IMR-90 (cell line): Measurements from ENCODE around the gene GNAT1. TPM values are rescaled to one million over a fixed set of nuclear protein-coding genes. Genes with fewer than 3 reads are reported as not detected.
A peak's percentile ranks its signal among the peaks of the same experiment; 100 is the strongest.

Experiments
- ATAC-seq: fragments of 200-7000 bp; cut with Tn5 transposase; 2 replicates; pipeline ENCODE4 v1.9.1; 2020; ENCODE audit warnings: low read depth, mild to moderate bottlenecking, moderate library complexity
- BruUV-seq: library from RNA; stranded (reverse); fragments of 400-500 nt; replicated peaks from 2 replicates; lab custom pipeline; 2021; lab: Mats Ljungman, UMichigan
- CTCF ChIA-PET: fragments of 300-600 bp; formaldehyde crosslinking; extraction: SDS; loops from one replicate; lab custom pipeline; 2021; ENCODE audit warnings: antibody characterized with exemption; lab: Yijun Ruan, JAX
- POLR2A ChIA-PET: fragments of 300-600 bp; sonication (Branson Sonifier 250); formaldehyde crosslinking; loops from one replicate; lab custom pipeline; 2022; ENCODE audit warnings: antibody characterized with exemption; ENCODE audit not compliant: unreplicated experiment; lab: Charles Lee
- DNase-seq: peaks from one replicate; pipeline ENCODE4 v3.0.0; 2013
- H2AFZ ChIP-seq: replicated peaks from 2 replicates; pipeline ENCODE3; 2013; ENCODE audit warnings: low read length, mild to moderate bottlenecking; ENCODE audit not compliant: poor library complexity
- H2AK5ac ChIP-seq: 2 replicates; pipeline ENCODE4 v1.6.1; 2013; ENCODE audit warnings: low read depth, low read length, inconsistent platforms
- H2AK9ac ChIP-seq: replicated peaks from 2 replicates; pipeline ENCODE3; 2013; ENCODE audit warnings: mild to moderate bottlenecking, low read depth, low read length, moderate library complexity; ENCODE audit not compliant: poor library complexity
- H2BK120ac ChIP-seq: 2 replicates; pipeline ENCODE4 v1.6.1; 2013; ENCODE audit warnings: low read depth, low read length, inconsistent platforms
- H2BK15ac ChIP-seq: 3 replicates; pipeline ENCODE4 v1.6.1; 2013; ENCODE audit warnings: low read depth, low read length, inconsistent platforms
- H2BK20ac ChIP-seq: 2 replicates; pipeline ENCODE4 v1.6.1; 2013; ENCODE audit warnings: low read depth, mild to moderate bottlenecking, inconsistent platforms, low read length, moderate library complexity
- H2BK5ac ChIP-seq: 2 replicates; pipeline ENCODE4 v1.6.1; 2013; ENCODE audit warnings: mild to moderate bottlenecking, low read depth, low read length, inconsistent platforms; ENCODE audit not compliant: poor library complexity, severe bottlenecking
- H3K14ac ChIP-seq: replicated peaks from 2 replicates; pipeline ENCODE4 v1.6.1; 2013; ENCODE audit warnings: low read depth, low read length, inconsistent platforms
- H3K18ac ChIP-seq: 2 replicates; pipeline ENCODE4 v1.6.1; 2013; ENCODE audit warnings: low read depth, low read length, control low read depth
- H3K23ac ChIP-seq: 2 replicates; pipeline ENCODE4 v1.6.1; 2013; ENCODE audit warnings: low read depth, low read length, inconsistent platforms
- H3K27ac ChIP-seq: 2 replicates; pipeline ENCODE4 v1.5.1; 2013; ENCODE audit warnings: mild to moderate bottlenecking, control low read depth, low read length; ENCODE audit not compliant: insufficient read depth
- H3K27me3 ChIP-seq: 2 replicates; pipeline ENCODE4 v1.6.1; 2013; ENCODE audit warnings: low read length; ENCODE audit not compliant: control insufficient read depth, insufficient read depth
- H3K36me3 ChIP-seq: 2 replicates; pipeline ENCODE4 v1.6.1; 2013; ENCODE audit warnings: low read length, mixed read lengths; ENCODE audit not compliant: control insufficient read depth, insufficient read depth
- H3K4ac ChIP-seq: 2 replicates; pipeline ENCODE4 v1.6.1; 2013; ENCODE audit warnings: low read depth, low read length, inconsistent platforms
- H3K4me1 ChIP-seq: 2 replicates; pipeline ENCODE4 v1.6.1; 2013; ENCODE audit warnings: low read length, mixed read lengths; ENCODE audit not compliant: control insufficient read depth, insufficient read depth
- H3K4me2 ChIP-seq: 2 replicates; pipeline ENCODE4 v1.6.1; 2013; ENCODE audit warnings: low read depth, mild to moderate bottlenecking, control low read depth, low read length, moderate library complexity
- H3K4me3 ChIP-seq: 2 replicates; pipeline ENCODE4 v1.5.1; 2013; ENCODE audit warnings: low read depth, mild to moderate bottlenecking, control low read depth, low read length, moderate library complexity; ENCODE audit not compliant: insufficient read depth
- H3K56ac ChIP-seq: 2 replicates; pipeline ENCODE4 v1.6.1; 2013; ENCODE audit warnings: low read length, inconsistent platforms; ENCODE audit not compliant: insufficient read depth; ENCODE audit errors: extremely low read depth
- H3K79me1 ChIP-seq, 2 experiments: 2 replicates each; pipeline ENCODE4 v1.6.1; 2013; ENCODE audit warnings: low read length in 2 of 2, inconsistent platforms in 1 of 2, low read depth in 1 of 2
- H3K9ac ChIP-seq: 2 replicates; pipeline ENCODE4 v1.6.1; 2013; ENCODE audit warnings: low read depth, low read length, control low read depth
- H3K9me1 ChIP-seq: 2 replicates; pipeline ENCODE4 v1.6.1; 2013; ENCODE audit warnings: low read length, inconsistent platforms; ENCODE audit not compliant: insufficient read depth
- H3K9me3 ChIP-seq: 2 replicates; pipeline ENCODE4 v1.6.1; 2013; ENCODE audit warnings: low read length; ENCODE audit not compliant: control insufficient read depth, insufficient read depth
- H4K20me1 ChIP-seq: 2 replicates; pipeline ENCODE4 v1.6.1; 2013; ENCODE audit warnings: low read length, inconsistent platforms; ENCODE audit not compliant: insufficient read depth
- H4K5ac ChIP-seq: 2 replicates; pipeline ENCODE4 v1.6.1; 2013; ENCODE audit warnings: mild to moderate bottlenecking, low read depth, low read length, control low read depth
- H4K8ac ChIP-seq, 2 experiments: 2 replicates each; pipeline ENCODE4 v1.6.1; 2013; ENCODE audit warnings: low read depth in 2 of 2, low read length in 2 of 2, control low read depth in 1 of 2, inconsistent platforms in 1 of 2
- H4K91ac ChIP-seq: 2 replicates; pipeline ENCODE4 v1.6.1; 2013; ENCODE audit warnings: low read depth, low read length, inconsistent platforms; ENCODE audit not compliant: insufficient read depth
- BHLHE40 ChIP-seq: fragments of 150-350 bp; IDR thresholded peaks from 2 replicates; pipeline ENCODE4 v1.6.1; 2016; ENCODE audit warnings: mild to moderate bottlenecking, low read depth, low read length
- CHD1 ChIP-seq: IDR thresholded peaks from 2 replicates; pipeline ENCODE4 v1.6.1; 2012; ENCODE audit warnings: low read depth, low read length, improper control_type of control experiment
- FOS ChIP-seq: fragments of 150-350 bp; IDR thresholded peaks from 2 replicates; pipeline ENCODE4 v1.6.1; 2016; ENCODE audit warnings: low read depth, low read length
- MAZ ChIP-seq: IDR thresholded peaks from 2 replicates; pipeline ENCODE4 v1.6.1; 2012; ENCODE audit warnings: low read depth, mild to moderate bottlenecking, low read length, improper control_type of control experiment, moderate library complexity, borderline replicate concordance
- MXI1 ChIP-seq: IDR thresholded peaks from 2 replicates; pipeline ENCODE4 v1.6.1; 2012; ENCODE audit warnings: low read depth, mild to moderate bottlenecking, low read length, moderate library complexity, borderline replicate concordance
- NFE2L2 ChIP-seq: fragments of 150-350 bp; IDR thresholded peaks from 2 replicates; pipeline ENCODE4 v1.6.1; 2016; ENCODE audit warnings: low read depth, mild to moderate bottlenecking, low read length
- POLR2A ChIP-seq: IDR thresholded peaks from 2 replicates; pipeline ENCODE4 v1.6.1; 2012; ENCODE audit warnings: mild to moderate bottlenecking, low read depth, low read length
- RAD21 ChIP-seq: IDR thresholded peaks from 2 replicates; pipeline ENCODE4 v1.6.1; 2012; ENCODE audit warnings: low read length, improper control_type of control experiment
- RCOR1 ChIP-seq: IDR thresholded peaks from 2 replicates; pipeline ENCODE4 v1.6.1; 2012; ENCODE audit warnings: mild to moderate bottlenecking, low read length, improper control_type of control experiment; ENCODE audit not compliant: insufficient replicate concordance
- WGBS, 2 experiments: methylation state at CpG; one replicate each; pipeline versions ENCODE4 v1.1.5 to v1.1.7; 2013; ENCODE audit warnings: missing lambda C conversion rate in 2 of 2; ENCODE audit not compliant: insufficient read length in 1 of 2; ENCODE audit errors: extremely low coverage in 2 of 2; 5-methylcytosine and 5-hydroxymethylcytosine counted together
- dilution Hi-C: fragments of 300-500 bp; cut with HindIII; formaldehyde crosslinking; loops from one replicate; pipeline ENCODE4 v1.14.3; 2018; ENCODE audit warnings: low sequenced_read_pairs; ENCODE audit not compliant: unreplicated experiment
- in situ Hi-C: fragments of 300-500 bp; cut with MboI; formaldehyde crosslinking; loops from 3 replicates; pipeline ENCODE4 v1.14.3; 2019; ENCODE audit warnings: low sequenced_read_pairs, inconsistent platforms, mixed read lengths
- intact Hi-C: fragments of 100-400 bp; cut with micrococcal nuclease; formaldehyde crosslinking; loops from 2 replicates; pipeline ENCODE4 v1.10.0; 2022
- polyA plus RNA-seq, 3 experiments: library from polyadenylated mRNA; depleted of rRNA; stranded (reverse); fragments of >200 nt; gene quantifications; 2 replicates each; pipeline ENCODE4 v1.2.3, GENCODE V29; 2012; ENCODE audit warnings: low replicate concordance in 1 of 3
- total RNA-seq: library from RNA; depleted of rRNA; stranded (reverse); fragments of >200 nt; gene quantifications from 2 replicates; pipeline ENCODE4 v1.2.3, GENCODE V29; 2012
- TF ChIP-seq, protein P1 (sequence below): conservative IDR thresholded peaks from 2 replicates; pipeline ENCODE4 v1.5.1; 2012; ENCODE audit warnings: mild to moderate bottlenecking, low read depth, low read length, improper control_type of control experiment
- TF ChIP-seq, protein P2 (sequence below): fragments of 150-350 bp; IDR thresholded peaks from 2 replicates; pipeline ENCODE4 v1.6.1; 2017; ENCODE audit warnings: mild to moderate bottlenecking, antibody characterized with exemption, low read length, low read depth

The GNAT1 gene
- total and polyA plus RNA-seq, 2 of the 4 experiments (the other 2 are of a cell fraction) = not detected

DNA sequence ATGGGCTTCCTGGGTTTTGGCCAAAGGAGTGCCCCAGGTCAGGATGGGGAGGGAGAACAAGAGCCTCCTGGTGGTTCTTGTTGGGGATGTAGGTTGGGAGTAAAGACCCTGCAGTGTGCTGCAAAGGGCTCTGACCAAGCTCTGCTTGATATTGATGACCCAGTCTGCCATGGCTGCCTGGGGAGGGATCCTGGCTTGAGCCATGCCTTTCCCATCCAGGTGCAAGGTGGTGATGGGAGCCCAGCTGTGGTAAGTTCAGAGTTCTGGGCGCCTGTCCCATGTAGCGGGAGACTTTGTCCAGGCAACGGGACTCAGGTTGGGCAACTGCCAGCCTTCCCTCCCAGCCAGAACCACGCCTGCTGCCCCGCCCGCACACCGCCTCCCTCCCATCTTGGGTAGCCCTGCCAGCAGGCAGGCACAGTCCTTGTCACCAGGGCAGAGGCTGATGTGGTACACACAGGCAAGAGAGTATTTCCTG is 47.2 kb downstream of the GNAT1 start:
- Histone ChIP-seq H4K91ac (peak overlapping the region; percentile 94), H3K9ac (peak overlapping the region; percentile 88), H3K27ac (peak overlapping the region; percentile 88), H3K4me3 (peak overlapping the region; percentile 82), H3K4me2 (peak overlapping the region; percentile 82), H4K20me1 (peaks cover 73% of the 10 kb centered on the region), H2BK15ac (peak overlapping the region; percentile 61; the same call in 1 of the 3 replicates), H3K4ac (peak overlapping the region; percentile 97), H3K9me3 (no peaks in the 10 kb centered on the region), H2BK5ac (peak overlapping the region; percentile 80), H3K9me1 (peaks cover 10% of the 10 kb centered on the region), H3K18ac (no peak overlapping the region), H2BK120ac (peak overlapping the region; percentile 76), H4K8ac (peak overlapping the region; percentile 59 to 90; a peak in 3 of 4 replicates), H3K36me3 (peaks cover 13% of the 10 kb centered on the region), H3K56ac (peak overlapping the region; percentile 93), H4K5ac (peak overlapping the region; percentile 9; the same call in 1 of the 2 replicates), H3K23ac (peak overlapping the region; percentile 91), H3K79me1 (peaks cover 0 to 56% of the 10 kb centered on the region in 2 experiments; a peak in 2 of 4 replicates), H3K14ac (peak overlapping the region; percentile 96), H2BK20ac (no peak overlapping the region; the same call in 1 of the 2 replicates), H2AK9ac (peak overlapping the region; percentile 100), H2AK5ac (peak overlapping the region; percentile 99), H3K4me1 (peaks cover 30% of the 10 kb centered on the region), H2AFZ (no peak overlapping the region), H3K27me3 (no peaks in the 10 kb centered on the region)
- no peak for ATAC-seq
- BruUV-seq = no TSS peak
- ChIA-PET CTCF (no interaction called here), POLR2A (interaction anchor here (0.6 kb wide), 1 partner anchor 119 kb away, joined by 3 read pairs; no protein-coding TSS in a partner anchor)
- no peak for TF ChIP-seq BHLHE40
- TF ChIP-seq RCOR1 = no peak
- no peak for TF ChIP-seq MAZ
- TF ChIP-seq NFE2L2 = no peak
- TF ChIP-seq, protein P1, sequence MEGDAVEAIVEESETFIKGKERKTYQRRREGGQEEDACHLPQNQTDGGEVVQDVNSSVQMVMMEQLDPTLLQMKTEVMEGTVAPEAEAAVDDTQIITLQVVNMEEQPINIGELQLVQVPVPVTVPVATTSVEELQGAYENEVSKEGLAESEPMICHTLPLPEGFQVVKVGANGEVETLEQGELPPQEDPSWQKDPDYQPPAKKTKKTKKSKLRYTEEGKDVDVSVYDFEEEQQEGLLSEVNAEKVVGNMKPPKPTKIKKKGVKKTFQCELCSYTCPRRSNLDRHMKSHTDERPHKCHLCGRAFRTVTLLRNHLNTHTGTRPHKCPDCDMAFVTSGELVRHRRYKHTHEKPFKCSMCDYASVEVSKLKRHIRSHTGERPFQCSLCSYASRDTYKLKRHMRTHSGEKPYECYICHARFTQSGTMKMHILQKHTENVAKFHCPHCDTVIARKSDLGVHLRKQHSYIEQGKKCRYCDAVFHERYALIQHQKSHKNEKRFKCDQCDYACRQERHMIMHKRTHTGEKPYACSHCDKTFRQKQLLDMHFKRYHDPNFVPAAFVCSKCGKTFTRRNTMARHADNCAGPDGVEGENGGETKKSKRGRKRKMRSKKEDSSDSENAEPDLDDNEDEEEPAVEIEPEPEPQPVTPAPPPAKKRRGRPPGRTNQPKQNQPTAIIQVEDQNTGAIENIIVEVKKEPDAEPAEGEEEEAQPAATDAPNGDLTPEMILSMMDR = no peak
- no peak for TF ChIP-seq MXI1
- no peak for TF ChIP-seq CHD1
- no peak for TF ChIP-seq POLR2A
- TF ChIP-seq, protein P2, sequence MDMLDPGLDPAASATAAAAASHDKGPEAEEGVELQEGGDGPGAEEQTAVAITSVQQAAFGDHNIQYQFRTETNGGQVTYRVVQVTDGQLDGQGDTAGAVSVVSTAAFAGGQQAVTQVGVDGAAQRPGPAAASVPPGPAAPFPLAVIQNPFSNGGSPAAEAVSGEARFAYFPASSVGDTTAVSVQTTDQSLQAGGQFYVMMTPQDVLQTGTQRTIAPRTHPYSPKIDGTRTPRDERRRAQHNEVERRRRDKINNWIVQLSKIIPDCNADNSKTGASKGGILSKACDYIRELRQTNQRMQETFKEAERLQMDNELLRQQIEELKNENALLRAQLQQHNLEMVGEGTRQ = no peak
- TF ChIP-seq RAD21 = no peak
- TF ChIP-seq FOS = no peak
- in situ Hi-C loops (no loop called here), dilution Hi-C loops (no loop called here), intact Hi-C loops (no loop called here)
- WGBS, 2 experiments = no CpG with 5 or more reads among the region's 7 CpGs
- DNase-seq = no peak
